ENCODE results near the gene WDR11.
A peak's percentile ranks its signal among the peaks of the same experiment; 100 is the strongest.
"Not testable (repeated sequence)": the region's sequence is repeated elsewhere in the genome, so short reads cannot be mapped to it uniquely, and the experiment has no call there.

The WDR11 gene

GRCh38 chr10:120861178-120861855 is 10.2 kb downstream of the WDR11 start:
- DNase-seq, result no peak

GRCh38 chr10:120873741-120874140 is 22.6 kb downstream of the WDR11 start:
- no peak for DNase-seq

- no peak for DNase-seq
These were observed 31.9 kb downstream of the WDR11 start for GRCh38 chr10:120883071-120883470.

- DNase-seq, result no peak
These were observed 36.3 kb downstream of the WDR11 start for GRCh38 chr10:120887482-120887881.

- DNase-seq, result no peak
These were observed 40.2 kb downstream of the WDR11 start for GRCh38 chr10:120891365-120891764.

GRCh38 chr10:120894556-120894955 is 43.4 kb downstream of the WDR11 start:
- no peak for DNase-seq

- no peak for DNase-seq
These were observed 46.2 kb downstream of the WDR11 start for GRCh38 chr10:120897343-120897742.

- DNase-seq, result no peak
These were observed 54.1 kb downstream of the WDR11 start for GRCh38 chr10:120905268-120905667.

- DNase-seq, result no peak
These were observed 66.5 kb downstream of the WDR11 start for GRCh38 chr10:120917521-120918250.

- DNase-seq, result not testable (repeated sequence)
These were observed 72.7 kb downstream of the WDR11 start for GRCh38 chr10:120923886-120924285.

- DNase-seq, result no peak
These were observed 75.4 kb downstream of the WDR11 start for GRCh38 chr10:120926611-120927010.

- DNase-seq, result no peak
These were observed 76.2 kb downstream of the WDR11 start for GRCh38 chr10:120927352-120927751.

- DNase-seq, result no peak
These were observed 78.0 kb downstream of the WDR11 start for GRCh38 chr10:120929166-120929565.

GRCh38 chr10:120931423-120931822 is 80.3 kb downstream of the WDR11 start:
- no peak for DNase-seq

GRCh38 chr10:120931999-120932398 is 80.8 kb downstream of the WDR11 start:
- no peak for DNase-seq

- no peak for DNase-seq
These were observed 87.7 kb downstream of the WDR11 start for GRCh38 chr10:120938822-120939221.

- DNase-seq, result no peak
These were observed 89.2 kb downstream of the WDR11 start for GRCh38 chr10:120940299-120940900.

- no peak for DNase-seq
These were observed 90.3 kb downstream of the WDR11 start for GRCh38 chr10:120941501-120941900.

GRCh38 chr10:120942806-120943413 is 91.7 kb downstream of the WDR11 start:
- peak; percentile 86 for DNase-seq

- no peak for DNase-seq
These were observed 92.4 kb downstream of the WDR11 start for GRCh38 chr10:120943542-120943941.

- no peak for DNase-seq
These were observed 93.5 kb downstream of the WDR11 start for GRCh38 chr10:120944586-120945125.

GRCh38 chr10:120945182-120945581 is 94.0 kb downstream of the WDR11 start:
- DNase-seq, result no peak

- no peak for DNase-seq
These were observed 94.7 kb downstream of the WDR11 start for GRCh38 chr10:120945801-120946302.

All from left hindlimb (tissue), 1 donor.